ENCODE data around the gene DNTT.

Gene DNTT

GRCh38 chr10:96352027-96352426 is 47.8 kb downstream of the DNTT start:
- Histone ChIP-seq H3K36me3 (ENCODE audit: control insufficient read depth in 1 of 2, insufficient read depth in 2 of 2, low read length in 2 of 2) (no peaks in the 10 kb centered on the region), H3K27me3 (ENCODE audit: low read depth, low read length) (no peaks in the 10 kb centered on the region), H3K27ac (ENCODE audit: low read length) (no peak overlapping the region), H3K9me3 (ENCODE audit: control insufficient read depth in 1 of 2, low read length in 2 of 2) (no peaks in the 10 kb centered on the region), H3K4me1 (ENCODE audit: control insufficient read depth in 1 of 2, insufficient read depth in 2 of 2, low read length in 2 of 2) (no peaks in the 10 kb centered on the region), H3K4me3 (ENCODE audit: low read depth in 1 of 2, low read length in 2 of 2) (no peak overlapping the region)

- no peak overlapping the region for H3K4me3 ChIP-seq (ENCODE audit: low read depth in 1 of 2, low read length in 2 of 2)
- no peaks in the 10 kb centered on the region for H3K27me3 ChIP-seq (ENCODE audit: low read depth, low read length)
- H3K4me1 ChIP-seq (ENCODE audit: control insufficient read depth in 1 of 2, insufficient read depth in 2 of 2, low read length in 2 of 2): no peaks in the 10 kb centered on the region
- no peaks in the 10 kb centered on the region for H3K9me3 ChIP-seq (ENCODE audit: control insufficient read depth in 1 of 2, low read length in 2 of 2)
- H3K27ac ChIP-seq (ENCODE audit: low read length): no peak overlapping the region
- no peaks in the 10 kb centered on the region for H3K36me3 ChIP-seq (ENCODE audit: control insufficient read depth in 1 of 2, insufficient read depth in 2 of 2, low read length in 2 of 2)
These were observed 48.3 kb downstream of the DNTT start for GRCh38 chr10:96352582-96352981.

GRCh38 chr10:96357038-96357620 is 52.9 kb downstream of the DNTT start:
- Histone ChIP-seq H3K4me3 (ENCODE audit: low read depth in 1 of 2, low read length in 2 of 2) (no peak overlapping the region), H3K4me1 (ENCODE audit: control insufficient read depth in 1 of 2, insufficient read depth in 2 of 2, low read length in 2 of 2) (no peaks in the 10 kb centered on the region), H3K27me3 (ENCODE audit: low read depth, low read length) (no peaks in the 10 kb centered on the region), H3K9me3 (ENCODE audit: control insufficient read depth in 1 of 2, low read length in 2 of 2) (no peaks in the 10 kb centered on the region), H3K27ac (ENCODE audit: low read length) (no peak overlapping the region), H3K36me3 (ENCODE audit: control insufficient read depth in 1 of 2, insufficient read depth in 2 of 2, low read length in 2 of 2) (no peaks in the 10 kb centered on the region)

GRCh38 chr10:96358851-96359540 is 54.8 kb downstream of the DNTT start, which contains the start of gene OPALIN:
TSS of gene OPALIN (minus strand) at chr10:96359002. CDS start at chr10:96358896, 106 bp downstream.
- H3K27ac ChIP-seq (ENCODE audit: low read length): no peak within 1 kb of the TSS
- no peaks in the 10 kb centered on the region for H3K36me3 ChIP-seq (ENCODE audit: control insufficient read depth in 1 of 2, insufficient read depth in 2 of 2, low read length in 2 of 2)
- H3K9me3 ChIP-seq (ENCODE audit: control insufficient read depth in 1 of 2, low read length in 2 of 2): no peaks in the 10 kb centered on the region
- no peaks in the 10 kb centered on the region for H3K27me3 ChIP-seq (ENCODE audit: low read depth, low read length)
- H3K4me1 ChIP-seq (ENCODE audit: control insufficient read depth in 1 of 2, insufficient read depth in 2 of 2, low read length in 2 of 2): no peaks in the 10 kb centered on the region
- no peak within 1 kb of the TSS for H3K4me3 ChIP-seq (ENCODE audit: low read depth in 1 of 2, low read length in 2 of 2)

GRCh38 chr10:96359616-96360015 is 55.4 kb downstream of the DNTT start:
- Histone ChIP-seq H3K9me3 (ENCODE audit: control insufficient read depth in 1 of 2, low read length in 2 of 2) (no peaks in the 10 kb centered on the region), H3K4me1 (ENCODE audit: control insufficient read depth in 1 of 2, insufficient read depth in 2 of 2, low read length in 2 of 2) (no peaks in the 10 kb centered on the region), H3K27me3 (ENCODE audit: low read depth, low read length) (no peaks in the 10 kb centered on the region), H3K27ac (ENCODE audit: low read length) (no peak overlapping the region), H3K4me3 (ENCODE audit: low read depth in 1 of 2, low read length in 2 of 2) (no peak overlapping the region), H3K36me3 (ENCODE audit: control insufficient read depth in 1 of 2, insufficient read depth in 2 of 2, low read length in 2 of 2) (no peaks in the 10 kb centered on the region)

- Histone ChIP-seq H3K36me3 (ENCODE audit: control insufficient read depth in 1 of 2, insufficient read depth in 2 of 2, low read length in 2 of 2) (no peaks in the 10 kb centered on the region), H3K27me3 (ENCODE audit: low read depth, low read length) (no peaks in the 10 kb centered on the region), H3K9me3 (ENCODE audit: control insufficient read depth in 1 of 2, low read length in 2 of 2) (no peaks in the 10 kb centered on the region), H3K4me1 (ENCODE audit: control insufficient read depth in 1 of 2, insufficient read depth in 2 of 2, low read length in 2 of 2) (no peaks in the 10 kb centered on the region), H3K4me3 (ENCODE audit: low read depth in 1 of 2, low read length in 2 of 2) (no peak overlapping the region), H3K27ac (ENCODE audit: low read length) (no peak overlapping the region)
These were observed 56.1 kb downstream of the DNTT start for GRCh38 chr10:96360331-96360730.

- H3K36me3 ChIP-seq (ENCODE audit: control insufficient read depth in 1 of 2, insufficient read depth in 2 of 2, low read length in 2 of 2): no peaks in the 10 kb centered on the region
- H3K9me3 ChIP-seq (ENCODE audit: control insufficient read depth in 1 of 2, low read length in 2 of 2): no peaks in the 10 kb centered on the region
- H3K27me3 ChIP-seq (ENCODE audit: low read depth, low read length): no peaks in the 10 kb centered on the region
- H3K27ac ChIP-seq (ENCODE audit: low read length): no peak overlapping the region
- H3K4me1 ChIP-seq (ENCODE audit: control insufficient read depth in 1 of 2, insufficient read depth in 2 of 2, low read length in 2 of 2): no peaks in the 10 kb centered on the region
- H3K4me3 ChIP-seq (ENCODE audit: low read depth in 1 of 2, low read length in 2 of 2): no peak overlapping the region
These were observed 56.5 kb downstream of the DNTT start for GRCh38 chr10:96360766-96361165.

GRCh38 chr10:96365571-96365970 is 61.3 kb downstream of the DNTT start:
- H3K36me3 ChIP-seq (ENCODE audit: control insufficient read depth in 1 of 2, insufficient read depth in 2 of 2, low read length in 2 of 2): no peaks in the 10 kb centered on the region
- no peaks in the 10 kb centered on the region for H3K9me3 ChIP-seq (ENCODE audit: control insufficient read depth in 1 of 2, low read length in 2 of 2)
- no peaks in the 10 kb centered on the region for H3K4me1 ChIP-seq (ENCODE audit: control insufficient read depth in 1 of 2, insufficient read depth in 2 of 2, low read length in 2 of 2)
- H3K27me3 ChIP-seq (ENCODE audit: low read depth, low read length): no peaks in the 10 kb centered on the region
- no peak overlapping the region for H3K4me3 ChIP-seq (ENCODE audit: low read depth in 1 of 2, low read length in 2 of 2)
- no peak overlapping the region for H3K27ac ChIP-seq (ENCODE audit: low read length)

GRCh38 chr10:96366508-96366907 is 62.3 kb downstream of the DNTT start:
- no peak overlapping the region for H3K27ac ChIP-seq (ENCODE audit: low read length)

GRCh38 chr10:96367470-96367869 is 63.2 kb downstream of the DNTT start:
- Histone ChIP-seq H3K9me3 (ENCODE audit: control insufficient read depth in 1 of 2, low read length in 2 of 2) (no peaks in the 10 kb centered on the region), H3K27me3 (ENCODE audit: low read depth, low read length) (no peaks in the 10 kb centered on the region), H3K4me1 (ENCODE audit: control insufficient read depth in 1 of 2, insufficient read depth in 2 of 2, low read length in 2 of 2) (no peaks in the 10 kb centered on the region), H3K27ac (ENCODE audit: low read length) (no peak overlapping the region), H3K36me3 (ENCODE audit: control insufficient read depth in 1 of 2, insufficient read depth in 2 of 2, low read length in 2 of 2) (no peaks in the 10 kb centered on the region), H3K4me3 (ENCODE audit: low read depth in 1 of 2, low read length in 2 of 2) (no peak overlapping the region)

More at GRCh38 chr10:96366508-96366907, 62.3 kb downstream of the DNTT start:
- Histone ChIP-seq H3K9me3 (ENCODE audit: control insufficient read depth in 1 of 2, low read length in 2 of 2) (no peaks in the 10 kb centered on the region), H3K27me3 (ENCODE audit: low read depth, low read length) (no peaks in the 10 kb centered on the region), H3K4me1 (ENCODE audit: control insufficient read depth in 1 of 2, insufficient read depth in 2 of 2, low read length in 2 of 2) (no peaks in the 10 kb centered on the region), H3K36me3 (ENCODE audit: control insufficient read depth in 1 of 2, insufficient read depth in 2 of 2, low read length in 2 of 2) (no peaks in the 10 kb centered on the region), H3K4me3 (ENCODE audit: low read depth in 1 of 2, low read length in 2 of 2) (no peak overlapping the region)

- Histone ChIP-seq H3K27ac (ENCODE audit: low read length) (no peak overlapping the region), H3K27me3 (ENCODE audit: low read depth, low read length) (no peaks in the 10 kb centered on the region), H3K4me3 (ENCODE audit: low read depth in 1 of 2, low read length in 2 of 2) (no peak overlapping the region), H3K9me3 (ENCODE audit: control insufficient read depth in 1 of 2, low read length in 2 of 2) (no peaks in the 10 kb centered on the region), H3K4me1 (ENCODE audit: control insufficient read depth in 1 of 2, insufficient read depth in 2 of 2, low read length in 2 of 2) (no peaks in the 10 kb centered on the region), H3K36me3 (ENCODE audit: control insufficient read depth in 1 of 2, insufficient read depth in 2 of 2, low read length in 2 of 2) (no peaks in the 10 kb centered on the region)
These were observed 64.7 kb downstream of the DNTT start for GRCh38 chr10:96368971-96369370.

All from muscle layer of duodenum (tissue), 2 donors.